ENCODE results near the gene CRHBP.

Gene CRHBP

GRCh38 chr5:77015938-77016569 lies 63.2 kb downstream of the CRHBP start:
- DNase-seq (ENCODE audit: low spot score): peak; percentile 58

- no peak for DNase-seq (ENCODE audit: low spot score)
These were observed 64.1 kb downstream of the CRHBP start for GRCh38 chr5:77016962-77017361.

- DNase-seq (ENCODE audit: low spot score): no peak
These were observed 64.8 kb downstream of the CRHBP start for GRCh38 chr5:77017668-77018067.
